Measurements from ENCODE around the gene TSPAN18.
A peak's percentile ranks its signal among the peaks of the same experiment; 100 is the strongest.

Gene TSPAN18

GRCh38 chr11:44726283-44727113 is at the start of gene TSPAN18:
TSPAN18 (plus strand) TSS chr11:44726962; CDS start chr11:44906417, 179,455 bp downstream.
- no peak for DNase-seq (ENCODE audit: low read depth in 2 of 2)

- DNase-seq (ENCODE audit: low read depth in 2 of 2) = peak in 1 of 2 experiments; percentile 28
Observed at GRCh38 chr11:44680982-44681597, 45.7 kb upstream of the TSPAN18 start.

- no peak for DNase-seq (ENCODE audit: low read depth in 2 of 2)
Observed at GRCh38 chr11:44681698-44682097, 45.1 kb upstream of the TSPAN18 start.

- no peak for DNase-seq (ENCODE audit: low read depth in 2 of 2)
Observed at GRCh38 chr11:44684859-44685281, 41.9 kb upstream of the TSPAN18 start.

GRCh38 chr11:44687388-44687787 is 39.4 kb upstream of the TSPAN18 start:
- no peak for DNase-seq (ENCODE audit: low read depth in 2 of 2)

- no peak for DNase-seq (ENCODE audit: low read depth in 2 of 2)
Observed at GRCh38 chr11:44689265-44689664, 37.5 kb upstream of the TSPAN18 start.

GRCh38 chr11:44690651-44691050 is 36.1 kb upstream of the TSPAN18 start:
- DNase-seq (ENCODE audit: low read depth in 2 of 2) = no peak

GRCh38 chr11:44692460-44692859 is 34.3 kb upstream of the TSPAN18 start:
- DNase-seq (ENCODE audit: low read depth in 2 of 2) = no peak

GRCh38 chr11:44693654-44694119 is 33.1 kb upstream of the TSPAN18 start:
- no peak for DNase-seq (ENCODE audit: low read depth in 2 of 2)

GRCh38 chr11:44694443-44694842 is 32.3 kb upstream of the TSPAN18 start:
- no peak for DNase-seq (ENCODE audit: low read depth in 2 of 2)

GRCh38 chr11:44695169-44695833 is 31.5 kb upstream of the TSPAN18 start:
- DNase-seq (ENCODE audit: low read depth in 2 of 2) = no peak

- no peak for DNase-seq (ENCODE audit: low read depth in 2 of 2)
Observed at GRCh38 chr11:44698252-44698912, 28.4 kb upstream of the TSPAN18 start.

- DNase-seq (ENCODE audit: low read depth in 2 of 2) = no peak
Observed at GRCh38 chr11:44699497-44700408, 27.0 kb upstream of the TSPAN18 start.

GRCh38 chr11:44701276-44701675 is 25.5 kb upstream of the TSPAN18 start:
- no peak for DNase-seq (ENCODE audit: low read depth in 2 of 2)

GRCh38 chr11:44702889-44703288 is 23.9 kb upstream of the TSPAN18 start:
- DNase-seq (ENCODE audit: low read depth in 2 of 2) = no peak

- DNase-seq (ENCODE audit: low read depth in 2 of 2) = no peak
Observed at GRCh38 chr11:44707094-44707493, 19.7 kb upstream of the TSPAN18 start.

- no peak for DNase-seq (ENCODE audit: low read depth in 2 of 2)
Observed at GRCh38 chr11:44708009-44708408, 18.8 kb upstream of the TSPAN18 start.

- DNase-seq (ENCODE audit: low read depth in 2 of 2) = no peak
Observed at GRCh38 chr11:44708523-44709280, 18.1 kb upstream of the TSPAN18 start.

- no peak for DNase-seq (ENCODE audit: low read depth in 2 of 2)
Observed at GRCh38 chr11:44709281-44709562, 17.5 kb upstream of the TSPAN18 start.

- no peak for DNase-seq (ENCODE audit: low read depth in 2 of 2)
Observed at GRCh38 chr11:44709966-44710365, 16.8 kb upstream of the TSPAN18 start.

Measured in stimulated activated CD4-positive, alpha-beta T cell treated with anti-CD3 and anti-CD28 coated beads, Interleukin-12 subunit alpha, Interleukin-12 subunit beta, amount 100 ng/mL, for 24 hours (primary cell).